GM12864 (cell line): Measurements from ENCODE around the gene SORCS1.

Experiments used
- DNase-seq: peaks from one replicate; pipeline ENCODE4 v3.0.0-alpha.2; 2011; ENCODE audit warnings: low read depth
- H3K4me3 ChIP-seq: 2 replicates; pipeline ENCODE4 v1.5.1; 2011; ENCODE audit warnings: mild to moderate bottlenecking, low read depth, low read length, control low read depth
- CTCF ChIP-seq: IDR thresholded peaks from 2 replicates; pipeline ENCODE4 v1.5.1; 2011; ENCODE audit warnings: low read depth, mild to moderate bottlenecking, moderate library complexity, low read length, control low read depth, inconsistent platforms; ENCODE audit errors: missing control alignments

SORCS1 gene

GRCh38 chr10:106920538-106920937 lies 244.0 kb downstream of the SORCS1 start:
- TF ChIP-seq CTCF: no peak
- DNase-seq: no peak
- no peak overlapping the region for H3K4me3 ChIP-seq

- H3K4me3 ChIP-seq: no peak overlapping the region
- no peak for DNase-seq
- no peak for TF ChIP-seq CTCF
These were observed 244.6 kb downstream of the SORCS1 start for GRCh38 chr10:106919871-106920282.

- TF ChIP-seq CTCF: no peak
- DNase-seq: no peak
These were observed 247.0 kb downstream of the SORCS1 start for GRCh38 chr10:106917452-106918055.

GRCh38 chr10:106914016-106914415 lies 250.5 kb downstream of the SORCS1 start:
- no peak overlapping the region for H3K4me3 ChIP-seq
- DNase-seq: no peak
- TF ChIP-seq CTCF: no peak

More at GRCh38 chr10:106917452-106918055, 247.0 kb downstream of the SORCS1 start:
- no peak overlapping the region for H3K4me3 ChIP-seq

GRCh38 chr10:106913348-106913747 lies 251.2 kb downstream of the SORCS1 start:
- no peak for DNase-seq
- TF ChIP-seq CTCF: no peak
- no peak overlapping the region for H3K4me3 ChIP-seq

GRCh38 chr10:106911096-106911495 lies 253.4 kb downstream of the SORCS1 start:
- H3K4me3 ChIP-seq: no peak overlapping the region
- TF ChIP-seq CTCF: no peak
- no peak for DNase-seq

GRCh38 chr10:106910666-106911065 lies 253.8 kb downstream of the SORCS1 start:
- no peak overlapping the region for H3K4me3 ChIP-seq
- TF ChIP-seq CTCF: no peak
- DNase-seq: no peak
